HepG2 (cell line): Measurements from ENCODE around the gene MPZL3. TPM values are rescaled to one million over a fixed set of nuclear protein-coding genes. Genes with fewer than 3 reads are reported as not detected.

Experiments used
- ATF4 ChIP-seq, 2 experiments: fragments of 450-650 bp in 1 of 2; sonication (generic) in 1 of 2; formaldehyde crosslinking; IDR thresholded peaks; 2 replicates each; pipeline versions ENCODE4 v1.5.0 to v1.8.0; 2020 to 2022; ENCODE audit warnings: mild to moderate bottlenecking in 1 of 2, missing genetic modification reagents in 1 of 2
- ATM ChIP-seq: fragments of 450-650 bp; IDR thresholded peaks from 2 replicates; pipeline ENCODE4 v1.7.1; 2017; ENCODE audit warnings: mild to moderate bottlenecking, borderline replicate concordance
- CAMTA2 ChIP-seq: sonication (generic); formaldehyde crosslinking; IDR thresholded peaks from 2 replicates; pipeline ENCODE4 v1.4.0; 2020; ENCODE audit warnings: mild to moderate bottlenecking, missing genetic modification reagents, borderline replicate concordance
- CCDC6 ChIP-seq: sonication (generic); formaldehyde crosslinking; IDR thresholded peaks from 2 replicates; pipeline ENCODE4 v1.8.1; 2022; ENCODE audit warnings: mild to moderate bottlenecking, missing genetic modification reagents, moderate library complexity
- CEBPB ChIP-seq: IDR thresholded peaks from 2 replicates; pipeline ENCODE4 v1.6.1; 2011; ENCODE audit warnings: low read depth, low read length, improper control_type of control experiment, borderline replicate concordance
- ETV5 ChIP-seq: IDR thresholded peaks from 2 replicates; pipeline ENCODE4 v1.6.1; 2018; ENCODE audit warnings: missing biosample characterization, missing genetic modification reagents, inconsistent platforms, borderline replicate concordance
- HOXA7 ChIP-seq: sonication (generic); formaldehyde crosslinking; IDR thresholded peaks from 2 replicates; pipeline ENCODE4 v1.8.1; 2022; ENCODE audit warnings: mild to moderate bottlenecking, missing genetic modification reagents, moderate library complexity
- LRRFIP1 ChIP-seq: sonication (generic); formaldehyde crosslinking; conservative IDR thresholded peaks from 2 replicates; pipeline ENCODE4 v1.4.0; 2020; ENCODE audit warnings: missing genetic modification reagents
- RBM22 ChIP-seq: fragments of 200-400 bp; formaldehyde crosslinking; optimal IDR thresholded peaks from 2 replicates; pipeline ENCODE3; 2017; ENCODE audit warnings: mild to moderate bottlenecking, low read length, moderate library complexity
- SP4 ChIP-seq: sonication (generic); formaldehyde crosslinking; IDR thresholded peaks from 2 replicates; pipeline ENCODE4 v1.8.1; 2023; ENCODE audit warnings: mild to moderate bottlenecking, missing genetic modification reagents
- TARDBP ChIP-seq: sonication (generic); formaldehyde crosslinking; IDR thresholded peaks from 2 replicates; pipeline ENCODE4 v1.8.0; 2022; ENCODE audit warnings: mild to moderate bottlenecking, missing genetic modification reagents
- ZNF282 ChIP-seq: fragments of 450-650 bp; IDR thresholded peaks from 2 replicates; pipeline ENCODE4 v1.6.1; 2018; ENCODE audit not compliant: partially characterized antibody
- ZNF354B ChIP-seq: sonication (generic); formaldehyde crosslinking; IDR thresholded peaks from 2 replicates; pipeline ENCODE4 v1.8.0; 2022; ENCODE audit warnings: mild to moderate bottlenecking, missing genetic modification reagents
- ZNF75D ChIP-seq: sonication (generic); formaldehyde crosslinking; IDR thresholded peaks from 2 replicates; pipeline ENCODE4 v1.8.1; 2023; ENCODE audit warnings: missing genetic modification reagents, mild to moderate bottlenecking, borderline replicate concordance
- polyA plus RNA-seq, 8 experiments: library from polyadenylated mRNA; depleted of rRNA in 3 of 8; stranded (reverse) in 7 of 8; unstranded in 1 of 8; fragments of >200 nt; fragmentation: Illumina TruSeq in 4 of 8; extraction: Trizol in 4 of 8; gene quantifications; 2 replicates each; pipeline versions ENCODE4 v1.2.1 to v1.2.3, GENCODE V29; 2011 to 2016; ENCODE audit warnings: low read depth in 4 of 8, missing spikeins in 1 of 8, mixed read lengths in 1 of 8; ENCODE audit not compliant: insufficient read depth in 1 of 8
- total RNA-seq, 5 experiments: library from RNA; depleted of rRNA; stranded (reverse); fragments of >200 nt; fragmentation: Illumina TruSeq; extraction: Trizol; gene quantifications; 2 replicates each; pipeline ENCODE4 v1.2.3, GENCODE V29; 2016; ENCODE audit warnings: low read depth in 1 of 5
- TF ChIP-seq, protein P1 (sequence below): sonication (generic); formaldehyde crosslinking; IDR thresholded peaks from 2 replicates; pipeline ENCODE4 v1.8.1; 2023; ENCODE audit warnings: mild to moderate bottlenecking, moderate library complexity, missing genetic modification reagents
- TF ChIP-seq, protein P2 (sequence below): sonication (generic); formaldehyde crosslinking; conservative IDR thresholded peaks from 2 replicates; pipeline ENCODE4 v1.4.0; 2020; ENCODE audit warnings: missing genetic modification reagents
- TF ChIP-seq, protein P3 (sequence below): sonication (generic); formaldehyde crosslinking; IDR thresholded peaks from 2 replicates; pipeline ENCODE4 v1.8.1; 2023; ENCODE audit warnings: mild to moderate bottlenecking, missing genetic modification reagents, borderline replicate concordance
- TF ChIP-seq, protein P4 (sequence below): sonication (generic); formaldehyde crosslinking; IDR thresholded peaks from 2 replicates; pipeline ENCODE4 v1.5.1; 2020; ENCODE audit warnings: missing genetic modification reagents, mild to moderate bottlenecking, borderline replicate concordance
- TF ChIP-seq, protein P5 (sequence below): sonication (generic); formaldehyde crosslinking; IDR thresholded peaks from 2 replicates; pipeline ENCODE4 v1.4.0; 2020; ENCODE audit warnings: missing genetic modification reagents, mild to moderate bottlenecking, borderline replicate concordance

MPZL3 gene
- total and polyA plus RNA-seq, 2 of the 13 experiments (the other 11 are each of a cell fraction or from before 2014, with no cell fraction given), result 5.3 to 9.3 TPM

GRCh38 chr11:118198370-118198769 is 53.8 kb downstream of the MPZL3 start (continued):
- TF ChIP-seq, protein P1, sequence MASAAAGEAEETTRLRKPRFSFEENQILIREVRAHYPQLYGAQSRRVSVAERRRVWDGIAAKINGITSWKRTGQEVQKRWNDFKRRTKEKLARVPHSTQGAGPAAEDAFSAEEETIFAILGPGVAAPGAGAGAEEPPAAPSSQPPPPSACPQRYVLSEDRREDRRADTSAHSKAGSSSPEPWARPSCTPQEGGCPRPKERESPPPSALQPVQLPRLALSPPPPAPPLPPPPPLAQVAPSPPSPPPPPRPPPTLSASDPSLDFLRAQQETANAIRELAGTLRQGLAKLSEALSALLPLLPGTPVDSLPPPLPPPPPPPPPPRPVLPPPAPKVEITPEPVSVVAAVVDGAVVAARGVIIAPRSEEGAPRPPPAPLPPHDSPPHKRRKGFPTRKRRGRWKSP, result no peak
- TF ChIP-seq ZNF282 (no peak), TARDBP (CRISPR knock-in tag) (peak; percentile 45; the same call in 1 of the 2 replicates), CCDC6 (CRISPR knock-in tag) (no peak), ATM (no peak), CAMTA2 (CRISPR knock-in tag) (no peak), ZNF354B (CRISPR knock-in tag) (no peak), CEBPB (no peak), RBM22 (no peak), ATF4 (CRISPR knock-in tag; IDR thresholded peaks at IDR 0.05) (no peak), HOXA7 (CRISPR knock-in tag) (no peak), LRRFIP1 (CRISPR knock-in tag) (no peak), SP4 (no peak), ETV5 (peak; percentile 70), ZNF75D (CRISPR knock-in tag) (no peak)
- TF ChIP-seq, protein P2, sequence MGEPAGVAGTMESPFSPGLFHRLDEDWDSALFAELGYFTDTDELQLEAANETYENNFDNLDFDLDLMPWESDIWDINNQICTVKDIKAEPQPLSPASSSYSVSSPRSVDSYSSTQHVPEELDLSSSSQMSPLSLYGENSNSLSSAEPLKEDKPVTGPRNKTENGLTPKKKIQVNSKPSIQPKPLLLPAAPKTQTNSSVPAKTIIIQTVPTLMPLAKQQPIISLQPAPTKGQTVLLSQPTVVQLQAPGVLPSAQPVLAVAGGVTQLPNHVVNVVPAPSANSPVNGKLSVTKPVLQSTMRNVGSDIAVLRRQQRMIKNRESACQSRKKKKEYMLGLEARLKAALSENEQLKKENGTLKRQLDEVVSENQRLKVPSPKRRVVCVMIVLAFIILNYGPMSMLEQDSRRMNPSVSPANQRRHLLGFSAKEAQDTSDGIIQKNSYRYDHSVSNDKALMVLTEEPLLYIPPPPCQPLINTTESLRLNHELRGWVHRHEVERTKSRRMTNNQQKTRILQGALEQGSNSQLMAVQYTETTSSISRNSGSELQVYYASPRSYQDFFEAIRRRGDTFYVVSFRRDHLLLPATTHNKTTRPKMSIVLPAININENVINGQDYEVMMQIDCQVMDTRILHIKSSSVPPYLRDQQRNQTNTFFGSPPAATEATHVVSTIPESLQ (CRISPR knock-in tag), result no peak
- TF ChIP-seq, protein P3, sequence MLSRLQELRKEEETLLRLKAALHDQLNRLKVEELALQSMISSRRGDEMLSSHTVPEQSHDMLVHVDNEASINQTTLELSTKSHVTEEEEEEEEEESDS (CRISPR knock-in tag), result no peak
- TF ChIP-seq, protein P4, sequence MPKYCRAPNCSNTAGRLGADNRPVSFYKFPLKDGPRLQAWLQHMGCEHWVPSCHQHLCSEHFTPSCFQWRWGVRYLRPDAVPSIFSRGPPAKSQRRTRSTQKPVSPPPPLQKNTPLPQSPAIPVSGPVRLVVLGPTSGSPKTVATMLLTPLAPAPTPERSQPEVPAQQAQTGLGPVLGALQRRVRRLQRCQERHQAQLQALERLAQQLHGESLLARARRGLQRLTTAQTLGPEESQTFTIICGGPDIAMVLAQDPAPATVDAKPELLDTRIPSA (CRISPR knock-in tag), result no peak
- TF ChIP-seq, protein P5, sequence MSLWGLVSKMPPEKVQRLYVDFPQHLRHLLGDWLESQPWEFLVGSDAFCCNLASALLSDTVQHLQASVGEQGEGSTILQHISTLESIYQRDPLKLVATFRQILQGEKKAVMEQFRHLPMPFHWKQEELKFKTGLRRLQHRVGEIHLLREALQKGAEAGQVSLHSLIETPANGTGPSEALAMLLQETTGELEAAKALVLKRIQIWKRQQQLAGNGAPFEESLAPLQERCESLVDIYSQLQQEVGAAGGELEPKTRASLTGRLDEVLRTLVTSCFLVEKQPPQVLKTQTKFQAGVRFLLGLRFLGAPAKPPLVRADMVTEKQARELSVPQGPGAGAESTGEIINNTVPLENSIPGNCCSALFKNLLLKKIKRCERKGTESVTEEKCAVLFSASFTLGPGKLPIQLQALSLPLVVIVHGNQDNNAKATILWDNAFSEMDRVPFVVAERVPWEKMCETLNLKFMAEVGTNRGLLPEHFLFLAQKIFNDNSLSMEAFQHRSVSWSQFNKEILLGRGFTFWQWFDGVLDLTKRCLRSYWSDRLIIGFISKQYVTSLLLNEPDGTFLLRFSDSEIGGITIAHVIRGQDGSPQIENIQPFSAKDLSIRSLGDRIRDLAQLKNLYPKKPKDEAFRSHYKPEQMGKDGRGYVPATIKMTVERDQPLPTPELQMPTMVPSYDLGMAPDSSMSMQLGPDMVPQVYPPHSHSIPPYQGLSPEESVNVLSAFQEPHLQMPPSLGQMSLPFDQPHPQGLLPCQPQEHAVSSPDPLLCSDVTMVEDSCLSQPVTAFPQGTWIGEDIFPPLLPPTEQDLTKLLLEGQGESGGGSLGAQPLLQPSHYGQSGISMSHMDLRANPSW (CRISPR knock-in tag), result no peak
